Measurements from ENCODE around the gene AUTS2.

- TF ChIP-seq, protein P1, sequence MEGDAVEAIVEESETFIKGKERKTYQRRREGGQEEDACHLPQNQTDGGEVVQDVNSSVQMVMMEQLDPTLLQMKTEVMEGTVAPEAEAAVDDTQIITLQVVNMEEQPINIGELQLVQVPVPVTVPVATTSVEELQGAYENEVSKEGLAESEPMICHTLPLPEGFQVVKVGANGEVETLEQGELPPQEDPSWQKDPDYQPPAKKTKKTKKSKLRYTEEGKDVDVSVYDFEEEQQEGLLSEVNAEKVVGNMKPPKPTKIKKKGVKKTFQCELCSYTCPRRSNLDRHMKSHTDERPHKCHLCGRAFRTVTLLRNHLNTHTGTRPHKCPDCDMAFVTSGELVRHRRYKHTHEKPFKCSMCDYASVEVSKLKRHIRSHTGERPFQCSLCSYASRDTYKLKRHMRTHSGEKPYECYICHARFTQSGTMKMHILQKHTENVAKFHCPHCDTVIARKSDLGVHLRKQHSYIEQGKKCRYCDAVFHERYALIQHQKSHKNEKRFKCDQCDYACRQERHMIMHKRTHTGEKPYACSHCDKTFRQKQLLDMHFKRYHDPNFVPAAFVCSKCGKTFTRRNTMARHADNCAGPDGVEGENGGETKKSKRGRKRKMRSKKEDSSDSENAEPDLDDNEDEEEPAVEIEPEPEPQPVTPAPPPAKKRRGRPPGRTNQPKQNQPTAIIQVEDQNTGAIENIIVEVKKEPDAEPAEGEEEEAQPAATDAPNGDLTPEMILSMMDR (IDR thresholded peaks at IDR 0.05; ENCODE audit: insufficient read depth, low read length) = no peak
- no peak for TF ChIP-seq POLR2AphosphoS5 (IDR thresholded peaks at IDR 0.05; ENCODE audit: low read depth)
- TF ChIP-seq SPI1 (IDR thresholded peaks at IDR 0.05; ENCODE audit: borderline replicate concordance, low read depth) = no peak
Observed at GRCh38 chr7:69989551-69989950, 391.3 kb downstream of the AUTS2 start.

Data from HL-60 (cell line).